HepG2 (cell line): ENCODE measurements around the gene LCAT. TPM values are rescaled to one million over a fixed set of nuclear protein-coding genes. Genes with fewer than 3 reads are reported as not detected.

Experiments
- MYNN ChIP-seq: sonication (generic); formaldehyde crosslinking; IDR thresholded peaks from 2 replicates; pipeline ENCODE4 v1.4.0; 2020; ENCODE audit warnings: mild to moderate bottlenecking, low read depth, missing genetic modification reagents
- NFYC ChIP-seq: IDR thresholded peaks from 2 replicates; pipeline ENCODE4 v1.6.1; 2016; ENCODE audit warnings: missing genetic modification reagents, missing compliant biosample characterization
- SPEN ChIP-seq: sonication (generic); formaldehyde crosslinking; IDR thresholded peaks from 2 replicates; pipeline ENCODE4 v1.5.1; 2020; ENCODE audit warnings: low read depth, mild to moderate bottlenecking, missing genetic modification reagents
- ZNF510 ChIP-seq: sonication (generic); formaldehyde crosslinking; IDR thresholded peaks from 2 replicates; pipeline ENCODE4 v1.4.0; 2020; ENCODE audit warnings: low read depth, mild to moderate bottlenecking, missing genetic modification reagents
- ZNF841 ChIP-seq: sonication (generic); formaldehyde crosslinking; IDR thresholded peaks from 2 replicates; pipeline ENCODE4 v1.8.1; 2023; ENCODE audit warnings: missing genetic modification reagents, borderline replicate concordance
- ZNF878 ChIP-seq: sonication (generic); formaldehyde crosslinking; IDR thresholded peaks from 2 replicates; pipeline ENCODE4 v1.8.1; 2023; ENCODE audit warnings: mild to moderate bottlenecking, missing genetic modification reagents, moderate library complexity
- ZSCAN30 ChIP-seq: sonication (generic); formaldehyde crosslinking; IDR thresholded peaks from 2 replicates; pipeline ENCODE4 v1.5.0; 2020; ENCODE audit warnings: mild to moderate bottlenecking, missing genetic modification reagents
- polyA plus RNA-seq, 8 experiments: library from polyadenylated mRNA; depleted of rRNA in 3 of 8; stranded (reverse) in 7 of 8; unstranded in 1 of 8; fragments of >200 nt; fragmentation: Illumina TruSeq in 4 of 8; extraction: Trizol in 4 of 8; gene quantifications; 2 replicates each; pipeline versions ENCODE4 v1.2.1 to v1.2.3, GENCODE V29; 2011 to 2016; ENCODE audit warnings: low read depth in 4 of 8, missing spikeins in 1 of 8, mixed read lengths in 1 of 8; ENCODE audit not compliant: insufficient read depth in 1 of 8
- total RNA-seq, 5 experiments: library from RNA; depleted of rRNA; stranded (reverse); fragments of >200 nt; fragmentation: Illumina TruSeq; extraction: Trizol; gene quantifications; 2 replicates each; pipeline ENCODE4 v1.2.3, GENCODE V29; 2016; ENCODE audit warnings: low read depth in 1 of 5
- TF ChIP-seq, protein P1 (sequence below): sonication (generic); formaldehyde crosslinking; IDR thresholded peaks from 2 replicates; pipeline ENCODE4 v1.4.0; 2020; ENCODE audit warnings: mild to moderate bottlenecking, missing genetic modification reagents
- TF ChIP-seq, protein P2 (sequence below): sonication (generic); formaldehyde crosslinking; IDR thresholded peaks from 2 replicates; pipeline ENCODE4 v1.4.0; 2020; ENCODE audit warnings: mild to moderate bottlenecking, missing genetic modification reagents
- TF ChIP-seq, protein P3 (sequence below): IDR thresholded peaks from 2 replicates; pipeline ENCODE4 v1.6.1; 2016; ENCODE audit warnings: missing biosample characterization, missing genetic modification reagents, low read depth
- TF ChIP-seq, protein P4 (sequence below): sonication (generic); formaldehyde crosslinking; IDR thresholded peaks from 2 replicates; pipeline ENCODE4 v1.4.0; 2020; ENCODE audit warnings: missing genetic modification reagents, borderline replicate concordance
- TF ChIP-seq, protein P5 (sequence below): sonication (generic); formaldehyde crosslinking; IDR thresholded peaks from 2 replicates; pipeline ENCODE4 v1.9.0; 2022; ENCODE audit warnings: low read depth, missing genetic modification reagents

The LCAT gene
- total and polyA plus RNA-seq, 2 of the 13 experiments (the other 11 are each of a cell fraction or from before 2014, with no cell fraction given), result 36.1 to 38.9 TPM

DNA sequence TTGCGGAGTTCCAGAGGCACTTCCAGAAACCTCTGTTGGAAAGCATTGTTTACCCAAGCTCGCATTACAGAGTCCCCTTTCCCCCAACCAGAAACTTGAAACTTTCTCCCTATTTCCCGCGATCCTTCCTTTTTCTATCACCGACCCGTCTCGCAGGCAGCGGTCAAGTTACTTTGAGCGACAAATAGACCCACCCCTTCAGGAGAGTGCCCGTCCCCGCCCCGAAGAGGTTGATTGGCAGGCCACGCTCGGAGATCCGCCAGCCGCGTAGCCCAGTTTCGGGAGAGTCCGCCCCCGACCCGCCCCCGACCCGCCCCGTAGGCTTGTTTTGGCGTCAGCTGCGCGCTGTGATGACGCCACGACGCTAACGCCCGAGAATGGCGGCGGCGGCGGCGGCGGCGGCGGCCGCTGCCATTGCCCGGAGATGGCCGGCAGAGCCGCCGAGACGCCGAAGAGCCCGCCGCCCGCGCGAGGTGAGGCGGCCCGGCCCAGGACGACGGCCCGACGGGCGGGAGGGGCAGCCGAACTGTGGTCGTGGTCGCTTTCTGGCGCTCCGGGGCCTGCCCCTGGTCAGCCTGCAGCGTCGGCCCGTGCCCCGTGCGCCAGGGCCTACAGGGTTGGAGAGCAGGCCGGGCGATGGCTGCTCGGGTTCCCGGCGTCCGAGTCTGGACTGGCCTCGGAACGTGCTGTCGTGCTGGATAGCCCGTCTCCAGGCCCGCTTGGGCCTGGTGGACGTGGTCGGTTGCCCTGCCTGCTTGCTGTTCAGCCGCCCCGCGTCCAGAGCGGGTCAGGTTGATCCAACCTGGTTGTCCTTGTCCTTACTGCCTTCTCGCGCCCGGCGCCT is 50.8 kb downstream of the LCAT start, which contains the start of gene PSKH1 (continued):
- TF ChIP-seq, protein P1, sequence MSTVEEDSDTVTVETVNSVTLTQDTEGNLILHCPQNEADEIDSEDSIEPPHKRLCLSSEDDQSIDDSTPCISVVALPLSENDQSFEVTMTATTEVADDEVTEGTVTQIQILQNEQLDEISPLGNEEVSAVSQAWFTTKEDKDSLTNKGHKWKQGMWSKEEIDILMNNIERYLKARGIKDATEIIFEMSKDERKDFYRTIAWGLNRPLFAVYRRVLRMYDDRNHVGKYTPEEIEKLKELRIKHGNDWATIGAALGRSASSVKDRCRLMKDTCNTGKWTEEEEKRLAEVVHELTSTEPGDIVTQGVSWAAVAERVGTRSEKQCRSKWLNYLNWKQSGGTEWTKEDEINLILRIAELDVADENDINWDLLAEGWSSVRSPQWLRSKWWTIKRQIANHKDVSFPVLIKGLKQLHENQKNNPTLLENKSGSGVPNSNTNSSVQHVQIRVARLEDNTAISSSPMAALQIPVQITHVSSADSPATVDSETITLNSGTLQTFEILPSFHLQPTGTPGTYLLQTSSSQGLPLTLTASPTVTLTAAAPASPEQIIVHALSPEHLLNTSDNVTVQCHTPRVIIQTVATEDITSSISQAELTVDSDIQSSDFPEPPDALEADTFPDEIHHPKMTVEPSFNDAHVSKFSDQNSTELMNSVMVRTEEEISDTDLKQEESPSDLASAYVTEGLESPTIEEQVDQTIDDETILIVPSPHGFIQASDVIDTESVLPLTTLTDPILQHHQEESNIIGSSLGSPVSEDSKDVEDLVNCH (CRISPR knock-in tag), result 0 out of 2 replicates have a peak, but pooled peaks have one; percentile 69
- TF ChIP-seq ZNF841 (CRISPR knock-in tag), result no peak
- TF ChIP-seq, protein P2, sequence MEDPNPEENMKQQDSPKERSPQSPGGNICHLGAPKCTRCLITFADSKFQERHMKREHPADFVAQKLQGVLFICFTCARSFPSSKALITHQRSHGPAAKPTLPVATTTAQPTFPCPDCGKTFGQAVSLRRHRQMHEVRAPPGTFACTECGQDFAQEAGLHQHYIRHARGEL (CRISPR knock-in tag), result 0 out of 2 replicates have a peak, but pooled peaks have one; percentile 70
- TF ChIP-seq SPEN (CRISPR knock-in tag), result peak; percentile 75; the same call in 1 of the 2 replicates
- TF ChIP-seq, protein P3, sequence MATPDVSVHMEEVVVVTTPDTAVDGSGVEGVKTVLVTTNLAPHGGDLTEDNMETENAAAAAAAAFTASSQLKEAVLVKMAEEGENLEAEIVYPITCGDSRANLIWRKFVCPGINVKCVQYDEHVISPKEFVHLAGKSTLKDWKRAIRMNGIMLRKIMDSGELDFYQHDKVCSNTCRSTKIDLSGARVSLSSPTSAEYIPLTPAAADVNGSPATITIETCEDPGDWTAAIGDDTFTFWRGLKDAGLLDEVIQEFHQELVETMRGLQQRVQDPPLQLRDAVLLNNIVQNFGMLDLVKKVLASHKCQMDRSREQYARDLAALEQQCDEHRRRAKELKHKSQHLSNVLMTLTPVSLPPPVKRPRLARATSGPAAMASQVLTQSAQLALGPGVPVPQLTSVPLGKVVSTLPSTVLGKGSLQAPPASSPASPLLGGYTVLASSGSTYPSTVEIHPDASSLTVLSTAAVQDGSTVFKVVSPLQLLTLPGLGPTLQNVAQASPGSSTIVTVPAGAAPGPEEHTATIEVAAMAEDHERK (CRISPR knock-in tag), result peak; percentile 74
- TF ChIP-seq ZNF878 (CRISPR knock-in tag), result no peak
- TF ChIP-seq ZSCAN30 (CRISPR knock-in tag), result no peak
- TF ChIP-seq ZNF510 (CRISPR knock-in tag), result 0 out of 2 replicates have a peak, but pooled peaks have one; percentile 48
- no peak for TF ChIP-seq MYNN (CRISPR knock-in tag)
- TF ChIP-seq, protein P4, sequence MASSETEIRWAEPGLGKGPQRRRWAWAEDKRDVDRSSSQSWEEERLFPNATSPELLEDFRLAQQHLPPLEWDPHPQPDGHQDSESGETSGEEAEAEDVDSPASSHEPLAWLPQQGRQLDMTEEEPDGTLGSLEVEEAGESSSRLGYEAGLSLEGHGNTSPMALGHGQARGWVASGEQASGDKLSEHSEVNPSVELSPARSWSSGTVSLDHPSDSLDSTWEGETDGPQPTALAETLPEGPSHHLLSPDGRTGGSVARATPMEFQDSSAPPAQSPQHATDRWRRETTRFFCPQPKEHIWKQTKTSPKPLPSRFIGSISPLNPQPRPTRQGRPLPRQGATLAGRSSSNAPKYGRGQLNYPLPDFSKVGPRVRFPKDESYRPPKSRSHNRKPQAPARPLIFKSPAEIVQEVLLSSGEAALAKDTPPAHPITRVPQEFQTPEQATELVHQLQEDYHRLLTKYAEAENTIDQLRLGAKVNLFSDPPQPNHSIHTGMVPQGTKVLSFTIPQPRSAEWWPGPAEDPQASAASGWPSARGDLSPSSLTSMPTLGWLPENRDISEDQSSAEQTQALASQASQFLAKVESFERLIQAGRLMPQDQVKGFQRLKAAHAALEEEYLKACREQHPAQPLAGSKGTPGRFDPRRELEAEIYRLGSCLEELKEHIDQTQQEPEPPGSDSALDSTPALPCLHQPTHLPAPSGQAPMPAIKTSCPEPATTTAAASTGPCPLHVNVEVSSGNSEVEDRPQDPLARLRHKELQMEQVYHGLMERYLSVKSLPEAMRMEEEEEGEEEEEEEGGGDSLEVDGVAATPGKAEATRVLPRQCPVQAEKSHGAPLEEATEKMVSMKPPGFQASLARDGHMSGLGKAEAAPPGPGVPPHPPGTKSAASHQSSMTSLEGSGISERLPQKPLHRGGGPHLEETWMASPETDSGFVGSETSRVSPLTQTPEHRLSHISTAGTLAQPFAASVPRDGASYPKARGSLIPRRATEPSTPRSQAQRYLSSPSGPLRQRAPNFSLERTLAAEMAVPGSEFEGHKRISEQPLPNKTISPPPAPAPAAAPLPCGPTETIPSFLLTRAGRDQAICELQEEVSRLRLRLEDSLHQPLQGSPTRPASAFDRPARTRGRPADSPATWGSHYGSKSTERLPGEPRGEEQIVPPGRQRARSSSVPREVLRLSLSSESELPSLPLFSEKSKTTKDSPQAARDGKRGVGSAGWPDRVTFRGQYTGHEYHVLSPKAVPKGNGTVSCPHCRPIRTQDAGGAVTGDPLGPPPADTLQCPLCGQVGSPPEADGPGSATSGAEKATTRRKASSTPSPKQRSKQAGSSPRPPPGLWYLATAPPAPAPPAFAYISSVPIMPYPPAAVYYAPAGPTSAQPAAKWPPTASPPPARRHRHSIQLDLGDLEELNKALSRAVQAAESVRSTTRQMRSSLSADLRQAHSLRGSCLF (CRISPR knock-in tag), result 0 out of 2 replicates have a peak, but pooled peaks have one; percentile 88
- TF ChIP-seq, protein P5, sequence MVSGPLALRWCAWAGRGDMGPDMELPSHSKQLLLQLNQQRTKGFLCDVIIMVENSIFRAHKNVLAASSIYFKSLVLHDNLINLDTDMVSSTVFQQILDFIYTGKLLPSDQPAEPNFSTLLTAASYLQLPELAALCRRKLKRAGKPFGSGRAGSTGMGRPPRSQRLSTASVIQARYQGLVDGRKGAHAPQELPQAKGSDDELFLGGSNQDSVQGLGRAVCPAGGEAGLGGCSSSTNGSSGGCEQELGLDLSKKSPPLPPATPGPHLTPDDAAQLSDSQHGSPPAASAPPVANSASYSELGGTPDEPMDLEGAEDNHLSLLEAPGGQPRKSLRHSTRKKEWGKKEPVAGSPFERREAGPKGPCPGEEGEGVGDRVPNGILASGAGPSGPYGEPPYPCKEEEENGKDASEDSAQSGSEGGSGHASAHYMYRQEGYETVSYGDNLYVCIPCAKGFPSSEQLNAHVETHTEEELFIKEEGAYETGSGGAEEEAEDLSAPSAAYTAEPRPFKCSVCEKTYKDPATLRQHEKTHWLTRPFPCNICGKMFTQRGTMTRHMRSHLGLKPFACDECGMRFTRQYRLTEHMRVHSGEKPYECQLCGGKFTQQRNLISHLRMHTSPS (CRISPR knock-in tag), result peak; percentile 37; the same call in 1 of the 2 replicates
- peak; percentile 78 for TF ChIP-seq NFYC
